H9 (cell line): ENCODE results near the gene UBTF. TPM values are rescaled to one million over a fixed set of nuclear protein-coding genes. Genes with fewer than 3 reads are reported as not detected.

Experiments used
- DNase-seq: peaks from one replicate; pipeline ENCODE4 v3.0.0-alpha.2; 2017
- H2AFZ ChIP-seq: one replicate; pipeline ENCODE4 v1.6.1; 2013; ENCODE audit warnings: mild to moderate bottlenecking, low read length, control low read depth, moderate library complexity
- H2AK5ac ChIP-seq: 2 replicates; pipeline ENCODE4 v1.6.1; 2013; ENCODE audit warnings: low read length, control low read depth, mixed read lengths; ENCODE audit not compliant: insufficient read length
- H2BK120ac ChIP-seq: one replicate; pipeline ENCODE4 v1.6.1; 2013; ENCODE audit warnings: low read depth, mild to moderate bottlenecking, low read length, control low read depth, inconsistent platforms; ENCODE audit not compliant: poor library complexity, severe bottlenecking
- H2BK12ac ChIP-seq: 2 replicates; pipeline ENCODE4 v1.6.1; 2013; ENCODE audit warnings: low read length, control low read depth, mixed read lengths, low read depth; ENCODE audit not compliant: insufficient read length
- H2BK15ac ChIP-seq: 2 replicates; pipeline ENCODE4 v1.6.1; 2013; ENCODE audit warnings: low read depth, low read length, control low read depth
- H2BK20ac ChIP-seq: one replicate; pipeline ENCODE4 v1.6.1; 2013; ENCODE audit warnings: low read depth, mild to moderate bottlenecking, low read length, control low read depth, inconsistent platforms; ENCODE audit not compliant: poor library complexity, severe bottlenecking
- H2BK5ac ChIP-seq: 2 replicates; pipeline ENCODE4 v1.6.1; 2013; ENCODE audit warnings: low read length, control low read depth, mixed read lengths; ENCODE audit not compliant: insufficient read length
- H3K14ac ChIP-seq: 2 replicates; pipeline ENCODE4 v1.6.1; 2013; ENCODE audit warnings: low read length, control low read depth; ENCODE audit not compliant: insufficient read depth
- H3K18ac ChIP-seq: 2 replicates; pipeline ENCODE4 v1.6.1; 2013; ENCODE audit warnings: low read depth, mild to moderate bottlenecking, mixed read lengths, low read length, control low read depth; ENCODE audit not compliant: insufficient read length
- H3K23ac ChIP-seq: 2 replicates; pipeline ENCODE4 v1.6.1; 2013; ENCODE audit warnings: low read length, control low read depth, mixed read lengths, low read depth; ENCODE audit not compliant: insufficient read length
- H3K23me2 ChIP-seq: 2 replicates; pipeline ENCODE4 v1.6.1; 2013; ENCODE audit warnings: low read depth, mild to moderate bottlenecking, mixed read lengths, low read length, control low read depth; ENCODE audit not compliant: insufficient read length, poor library complexity, severe bottlenecking
- H3K27ac ChIP-seq: 2 replicates; pipeline ENCODE4 v1.5.1; 2013; ENCODE audit warnings: low read length, control low read depth, mixed read lengths, low read depth; ENCODE audit not compliant: insufficient read length
- H3K27me3 ChIP-seq: 2 replicates; pipeline ENCODE4 v1.6.1; 2013; ENCODE audit warnings: low read length, control low read depth, inconsistent platforms; ENCODE audit not compliant: insufficient read depth
- H3K4ac ChIP-seq: 2 replicates; pipeline ENCODE4 v1.6.1; 2013; ENCODE audit warnings: low read depth, mild to moderate bottlenecking, control low read depth, inconsistent platforms, low read length, moderate library complexity
- H3K4me1 ChIP-seq: 2 replicates; pipeline ENCODE4 v1.6.1; 2013; ENCODE audit warnings: low read length, control low read depth, inconsistent platforms; ENCODE audit not compliant: insufficient read depth
- H3K4me2 ChIP-seq: 2 replicates; pipeline ENCODE4 v1.6.1; 2013; ENCODE audit warnings: low read length, control low read depth, mixed read lengths; ENCODE audit not compliant: insufficient read length, insufficient read depth
- H3K56ac ChIP-seq: 2 replicates; pipeline ENCODE4 v1.6.1; 2013; ENCODE audit warnings: low read depth, mild to moderate bottlenecking, mixed read lengths, low read length, control low read depth; ENCODE audit not compliant: insufficient read length
- H3K79me1 ChIP-seq: 2 replicates; pipeline ENCODE4 v1.6.1; 2013; ENCODE audit warnings: low read depth, mild to moderate bottlenecking, moderate library complexity, low read length, control low read depth, inconsistent platforms; ENCODE audit not compliant: insufficient read depth, poor library complexity, severe bottlenecking
- H3K79me2 ChIP-seq: 2 replicates; pipeline ENCODE4 v1.6.1; 2013; ENCODE audit warnings: low read length, control low read depth, inconsistent platforms; ENCODE audit not compliant: insufficient read depth
- H3K9ac ChIP-seq: 2 replicates; pipeline ENCODE4 v1.6.1; 2013; ENCODE audit warnings: low read length, control low read depth, mixed read lengths; ENCODE audit not compliant: insufficient read length; ENCODE audit errors: extremely low read depth
- H3K9me3 ChIP-seq: one replicate; pipeline ENCODE4 v1.6.1; 2013; ENCODE audit warnings: low read depth, low read length, inconsistent platforms; ENCODE audit not compliant: control insufficient read depth
- H3T11ph ChIP-seq: one replicate; pipeline ENCODE4 v1.6.1; 2013; ENCODE audit warnings: mild to moderate bottlenecking, low read length, control low read depth, inconsistent platforms
- H4K20me1 ChIP-seq: one replicate; pipeline ENCODE4 v1.6.1; 2013; ENCODE audit not compliant: control insufficient read depth, insufficient read length, insufficient read depth
- H4K5ac ChIP-seq: 2 replicates; pipeline ENCODE4 v1.6.1; 2013; ENCODE audit warnings: low read depth, mild to moderate bottlenecking, mixed read lengths, low read length, control low read depth; ENCODE audit not compliant: insufficient read length
- H4K8ac ChIP-seq: replicated peaks from 2 replicates; pipeline ENCODE4 v1.6.1; 2013; ENCODE audit warnings: low read length, control low read depth, mixed read lengths, low read depth; ENCODE audit not compliant: insufficient read length
- H4K91ac ChIP-seq: 2 replicates; pipeline ENCODE4 v1.6.1; 2013; ENCODE audit warnings: low read depth, mild to moderate bottlenecking, moderate library complexity, mixed read lengths, low read length, control low read depth; ENCODE audit not compliant: insufficient read length
- H3K27ac Mint-ChIP-seq, 3 experiments: 2 replicates in 2 of 3; 3 replicates in 1 of 3; pipeline ENCODE4 v1.8.0; 2020 to 2021; ENCODE audit warnings: mixed read lengths in 3 of 3, mild to moderate bottlenecking in 1 of 3, moderate library complexity in 1 of 3
- H3K27me3 Mint-ChIP-seq: 2 replicates; pipeline ENCODE4 v1.8.0; 2021; ENCODE audit warnings: low read depth, mild to moderate bottlenecking, moderate library complexity, mixed read lengths
- H3K36me3 Mint-ChIP-seq, 3 experiments: 2 replicates in 2 of 3; 3 replicates in 1 of 3; pipeline ENCODE4 v1.8.0; 2020 to 2021; ENCODE audit warnings: low read depth in 3 of 3, mixed read lengths in 3 of 3; ENCODE audit not compliant: insufficient read depth in 1 of 3
- H3K4me1 Mint-ChIP-seq, 2 experiments: 2 replicates each; pipeline ENCODE4 v1.8.0; 2020; ENCODE audit warnings: mixed read lengths in 2 of 2
- H3K4me3 Mint-ChIP-seq, 2 experiments: 2 replicates in 1 of 2; 3 replicates in 1 of 2; pipeline ENCODE4 v1.8.0; 2020 to 2021; ENCODE audit warnings: mild to moderate bottlenecking in 2 of 2, mixed read lengths in 2 of 2, moderate library complexity in 1 of 2
- H3K9me3 Mint-ChIP-seq, 2 experiments: 2 replicates in 1 of 2; 3 replicates in 1 of 2; pipeline ENCODE4 v1.8.0; 2020; ENCODE audit warnings: mild to moderate bottlenecking in 2 of 2, mixed read lengths in 2 of 2, moderate library complexity in 1 of 2
- CTCF ChIP-seq: fragments of 200-600 bp; sonication (generic); conservative IDR thresholded peaks from 3 replicates; pipeline ENCODE4 v1.8.0; 2021; ENCODE audit warnings: antibody characterized with exemption, mild to moderate bottlenecking
- WGBS: extraction: QIAGEN DNeasy Blood & Tissue Kit; methylation state at CpG from one replicate; pipeline ENCODE4 v1.1.7; 2013; ENCODE audit warnings: missing lambda C conversion rate, low lambda C conversion rate, mixed read lengths; ENCODE audit not compliant: insufficient read length; ENCODE audit errors: extremely low coverage; 5-methylcytosine and 5-hydroxymethylcytosine counted together
- total RNA-seq: library from RNA; stranded (reverse); gene quantifications from 2 replicates; pipeline ENCODE4 v1.2.1, GENCODE V29; 2021

Gene UBTF
- total RNA-seq, 1 experiment from 2014 or later, result 151 TPM

- Histone ChIP-seq H3K23me2 (no peaks in the 10 kb centered on the region), H4K91ac (no peak within 1 kb of the TSS), H3K56ac (no peak within 1 kb of the TSS), H2BK12ac (no peak within 1 kb of the TSS), H4K5ac (no peak within 1 kb of the TSS), H3K79me2 (no peaks in the 10 kb centered on the region), H3T11ph (no peak within 1 kb of the TSS), H3K23ac (no peak within 1 kb of the TSS), H3K14ac (no peak within 1 kb of the TSS), H4K20me1 (no peaks in the 10 kb centered on the region), H3K18ac (no peak within 1 kb of the TSS), H3K9ac (no peak within 1 kb of the TSS), H2BK20ac (no peak within 1 kb of the TSS), H3K79me1 (no peaks in the 10 kb centered on the region), H2AFZ (no peak within 1 kb of the TSS), H3K27me3 (no peaks in the 10 kb centered on the region), H3K4ac (no peak within 1 kb of the TSS), H3K4me2 (no peak within 1 kb of the TSS), H3K4me1 (no peaks in the 10 kb centered on the region), H4K8ac (no peak within 1 kb of the TSS), H2BK15ac (no peak within 1 kb of the TSS), H3K9me3 (no peaks in the 10 kb centered on the region), H3K27ac (no peak within 1 kb of the TSS), H2AK5ac (no peak within 1 kb of the TSS), H2BK5ac (no peak within 1 kb of the TSS), H2BK120ac (no peak within 1 kb of the TSS)
- TF ChIP-seq CTCF, result no peak
- Mint-ChIP-seq H3K36me3 (no peaks in the 10 kb centered on the region; a peak in 1 of 7 replicates), H3K27ac (peak within 1 kb of the TSS in 2 of 3 experiments; percentile 62 to 78; a peak in 2 of 7 replicates), H3K4me3 (no peak within 1 kb of the TSS), H3K4me1 (peaks cover 10 to 13% of the 10 kb centered on the region in 2 experiments), H3K9me3 (no peaks in the 10 kb centered on the region), H3K27me3 (peaks cover 11% of the 10 kb centered on the region)
- no CpG with 5 or more reads among the region's 14 CpGs for WGBS
- no peak for DNase-seq
These were observed 48.5 kb upstream of the UBTF start, which contains the start of gene SLC4A1 for GRCh38 chr17:44267818-44268490. Gene SLC4A1, minus strand, starts transcription at chr17:44268135. Its CDS starts 5,269 bp downstream, at chr17:44262866.
